Measurements from ENCODE around the gene C17orf100. TPM values are rescaled to one million over a fixed set of nuclear protein-coding genes. Genes with fewer than 3 reads are reported as not detected.

The C17orf100 gene
- total RNA-seq, 2 experiments from 2014 or later = 2.4 to 5.2 TPM

- Histone ChIP-seq H3K9me2 (ENCODE audit: insufficient read depth, low read length) (no peaks in the 10 kb centered on the region), H3K4me1 (ENCODE audit: insufficient read depth, low read length, poor library complexity, severe bottlenecking) (no peaks in the 10 kb centered on the region), H2AFZ (ENCODE audit: low read length) (no peak overlapping the region), H3K27ac (ENCODE audit: low read depth, low read length, poor library complexity, severe bottlenecking) (no peak overlapping the region), H3K4me2 (ENCODE audit: low read length) (no peak overlapping the region), H3K4me3 (ENCODE audit: low read depth, low read length, poor library complexity, severe bottlenecking) (no peak overlapping the region), H3K9me3 (ENCODE audit: low read length) (no peaks in the 10 kb centered on the region), H3K79me2 (ENCODE audit: insufficient read depth, low read depth, low read length) (no peaks in the 10 kb centered on the region), H3K36me3 (ENCODE audit: insufficient read depth, low read length) (no peaks in the 10 kb centered on the region), H4K20me1 (ENCODE audit: insufficient read depth, low read length) (0 out of 2 replicates have a peak, but pooled peaks cover 4% of the 10 kb centered on the region)
- intact Hi-C loops (cut with micrococcal nuclease; ENCODE audit: unreplicated experiment) = no loop called here
- no peak for TF ChIP-seq EZH2phosphoT487 (IDR thresholded peaks at IDR 0.05; ENCODE audit: borderline replicate concordance, low read depth, low read length)
- CTCF ChIA-PET (ENCODE audit: unreplicated experiment) = no interaction called here
- no peak for DNase-seq (ENCODE audit: low spot score)
- BruUV-seq (replicated peaks) = no TSS peak
- POLR2A ChIA-PET = no interaction called here
Measured at GRCh38 chr17:6681176-6681575, 29.6 kb downstream of the C17orf100 start.

DNA sequence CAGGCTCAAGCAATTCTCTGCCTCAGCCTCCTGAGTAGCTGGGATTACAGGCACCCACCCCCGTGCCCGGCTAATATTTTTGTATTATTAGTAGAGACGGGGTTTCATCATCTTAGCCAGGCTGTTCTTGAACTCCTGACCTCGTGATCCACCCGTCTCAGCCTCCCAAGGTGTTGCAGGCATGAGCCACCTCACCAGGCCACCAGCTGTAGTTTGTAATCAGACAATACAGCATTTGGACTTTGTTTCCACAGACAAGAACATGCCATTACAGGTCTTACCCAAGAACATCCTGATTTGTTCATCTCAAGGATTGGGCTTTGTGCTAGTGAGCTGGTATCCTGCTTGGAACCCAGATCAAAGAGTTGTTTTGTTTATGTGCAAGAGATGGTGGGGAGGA is 30.1 kb downstream of the C17orf100 start:
- H3K4me1 ChIP-seq (ENCODE audit: insufficient read depth, low read length, poor library complexity, severe bottlenecking) = no peaks in the 10 kb centered on the region
- POLR2A ChIA-PET = no interaction called here
- intact Hi-C loops (cut with micrococcal nuclease; ENCODE audit: unreplicated experiment) = no loop called here
- no peak overlapping the region for H3K4me3 ChIP-seq (ENCODE audit: low read depth, low read length, poor library complexity, severe bottlenecking)
- no peaks in the 10 kb centered on the region for H3K79me2 ChIP-seq (ENCODE audit: insufficient read depth, low read depth, low read length)
- no peak overlapping the region for H3K4me2 ChIP-seq (ENCODE audit: low read length)
- H4K20me1 ChIP-seq (ENCODE audit: insufficient read depth, low read length) = 0 out of 2 replicates have a peak, but pooled peaks cover 2% of the 10 kb centered on the region
- no TSS peak for BruUV-seq (replicated peaks)
- H3K9me3 ChIP-seq (ENCODE audit: low read length) = no peaks in the 10 kb centered on the region
- H2AFZ ChIP-seq (ENCODE audit: low read length) = no peak overlapping the region
- CTCF ChIA-PET (ENCODE audit: unreplicated experiment) = no interaction called here
- H3K36me3 ChIP-seq (ENCODE audit: insufficient read depth, low read length) = no peaks in the 10 kb centered on the region
- TF ChIP-seq, protein P1, sequence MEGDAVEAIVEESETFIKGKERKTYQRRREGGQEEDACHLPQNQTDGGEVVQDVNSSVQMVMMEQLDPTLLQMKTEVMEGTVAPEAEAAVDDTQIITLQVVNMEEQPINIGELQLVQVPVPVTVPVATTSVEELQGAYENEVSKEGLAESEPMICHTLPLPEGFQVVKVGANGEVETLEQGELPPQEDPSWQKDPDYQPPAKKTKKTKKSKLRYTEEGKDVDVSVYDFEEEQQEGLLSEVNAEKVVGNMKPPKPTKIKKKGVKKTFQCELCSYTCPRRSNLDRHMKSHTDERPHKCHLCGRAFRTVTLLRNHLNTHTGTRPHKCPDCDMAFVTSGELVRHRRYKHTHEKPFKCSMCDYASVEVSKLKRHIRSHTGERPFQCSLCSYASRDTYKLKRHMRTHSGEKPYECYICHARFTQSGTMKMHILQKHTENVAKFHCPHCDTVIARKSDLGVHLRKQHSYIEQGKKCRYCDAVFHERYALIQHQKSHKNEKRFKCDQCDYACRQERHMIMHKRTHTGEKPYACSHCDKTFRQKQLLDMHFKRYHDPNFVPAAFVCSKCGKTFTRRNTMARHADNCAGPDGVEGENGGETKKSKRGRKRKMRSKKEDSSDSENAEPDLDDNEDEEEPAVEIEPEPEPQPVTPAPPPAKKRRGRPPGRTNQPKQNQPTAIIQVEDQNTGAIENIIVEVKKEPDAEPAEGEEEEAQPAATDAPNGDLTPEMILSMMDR (conservative IDR thresholded peaks at IDR 0.05; ENCODE audit: low read length) = no peak
- TF ChIP-seq EZH2phosphoT487 (IDR thresholded peaks at IDR 0.05; ENCODE audit: borderline replicate concordance, low read depth, low read length) = no peak
- H3K27ac ChIP-seq (ENCODE audit: low read depth, low read length, poor library complexity, severe bottlenecking) = no peak overlapping the region
- no peak for DNase-seq (ENCODE audit: low spot score)
- H3K9me2 ChIP-seq (ENCODE audit: insufficient read depth, low read length) = no peaks in the 10 kb centered on the region

DNA sequence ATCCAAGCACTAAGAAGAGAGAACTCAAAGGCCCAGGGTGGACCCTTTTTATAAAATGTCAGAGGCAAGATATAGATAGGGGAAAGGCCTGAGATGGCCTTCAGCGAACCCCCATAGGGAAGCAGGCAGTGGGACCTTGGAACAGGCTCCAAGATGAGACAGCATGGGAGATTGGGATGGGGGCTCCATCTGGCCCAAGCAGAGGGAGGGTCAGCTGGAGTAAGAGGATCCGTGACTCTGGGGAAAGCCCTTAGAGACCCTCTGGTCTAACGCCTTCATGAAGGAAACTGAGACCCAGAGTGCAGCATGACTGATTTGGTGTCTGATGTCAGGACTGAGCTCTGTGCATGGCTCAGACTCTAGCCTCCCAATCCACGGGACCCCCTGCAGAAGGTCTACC is 30.8 kb downstream of the C17orf100 start:
- no peaks in the 10 kb centered on the region for H3K36me3 ChIP-seq (ENCODE audit: insufficient read depth, low read length)
- H3K27ac ChIP-seq (ENCODE audit: low read depth, low read length, poor library complexity, severe bottlenecking) = no peak overlapping the region
- no peaks in the 10 kb centered on the region for H4K20me1 ChIP-seq (ENCODE audit: insufficient read depth, low read length)
- H3K4me1 ChIP-seq (ENCODE audit: insufficient read depth, low read length, poor library complexity, severe bottlenecking) = no peaks in the 10 kb centered on the region
- no peaks in the 10 kb centered on the region for H3K9me2 ChIP-seq (ENCODE audit: insufficient read depth, low read length)
- H3K9me3 ChIP-seq (ENCODE audit: low read length) = no peaks in the 10 kb centered on the region
- no peak overlapping the region for H3K4me3 ChIP-seq (ENCODE audit: low read depth, low read length, poor library complexity, severe bottlenecking)
- H3K4me2 ChIP-seq (ENCODE audit: low read length) = no peak overlapping the region
- TF ChIP-seq, protein P1 (conservative IDR thresholded peaks at IDR 0.05; ENCODE audit: low read length) = no peak
- TF ChIP-seq EZH2phosphoT487 (IDR thresholded peaks at IDR 0.05; ENCODE audit: borderline replicate concordance, low read depth, low read length) = no peak
- DNase-seq (ENCODE audit: low spot score) = no peak
- intact Hi-C loops (cut with micrococcal nuclease; ENCODE audit: unreplicated experiment) = no loop called here
- BruUV-seq (replicated peaks) = no TSS peak
- ChIA-PET CTCF (ENCODE audit: unreplicated experiment) (no interaction called here), POLR2A (interaction anchor here (0.7 kb wide), 1 partner anchor 18 kb away, joined by 3 read pairs; no protein-coding TSS in a partner anchor)
- H3K79me2 ChIP-seq (ENCODE audit: insufficient read depth, low read depth, low read length) = no peaks in the 10 kb centered on the region
- no peak overlapping the region for H2AFZ ChIP-seq (ENCODE audit: low read length)
